Epithelial cell of proximal tubule (primary cell): Measurements from ENCODE around the gene LRBA. TPM values are rescaled to one million over a fixed set of nuclear protein-coding genes. Genes with fewer than 3 reads are reported as not detected.

ENCODE experiments used
- DNase-seq: peaks from one replicate; pipeline ENCODE4 v3.0.0-alpha.2; 2011; ENCODE audit warnings: low read depth
- H3K4me3 ChIP-seq: 2 replicates; pipeline ENCODE4 v1.5.1; 2011; ENCODE audit warnings: low read depth, mild to moderate bottlenecking, low read length
- CTCF ChIP-seq: conservative IDR thresholded peaks from 2 replicates; pipeline ENCODE4 v1.5.1; 2012; ENCODE audit warnings: low read depth, mild to moderate bottlenecking, low read length
- total RNA-seq: library from RNA; depleted of rRNA; stranded (reverse); fragments of >200 nt; gene quantifications from 2 replicates; pipeline ENCODE4 v1.2.3, GENCODE V29; 2015

Gene LRBA
- total RNA-seq, 1 donor from 2014 or later, result 58.9 TPM

GRCh38 chr4:150308824-150309472 is 706.1 kb downstream of the LRBA start:
- H3K4me3 ChIP-seq, result no peak overlapping the region
- no peak for DNase-seq
- no peak for TF ChIP-seq CTCF

GRCh38 chr4:150306719-150307118 is 708.4 kb downstream of the LRBA start:
- no peak overlapping the region for H3K4me3 ChIP-seq
- no peak for TF ChIP-seq CTCF
- DNase-seq, result no peak

GRCh38 chr4:150305995-150306394 is 709.1 kb downstream of the LRBA start:
- no peak overlapping the region for H3K4me3 ChIP-seq
- no peak for TF ChIP-seq CTCF
- no peak for DNase-seq

DNA sequence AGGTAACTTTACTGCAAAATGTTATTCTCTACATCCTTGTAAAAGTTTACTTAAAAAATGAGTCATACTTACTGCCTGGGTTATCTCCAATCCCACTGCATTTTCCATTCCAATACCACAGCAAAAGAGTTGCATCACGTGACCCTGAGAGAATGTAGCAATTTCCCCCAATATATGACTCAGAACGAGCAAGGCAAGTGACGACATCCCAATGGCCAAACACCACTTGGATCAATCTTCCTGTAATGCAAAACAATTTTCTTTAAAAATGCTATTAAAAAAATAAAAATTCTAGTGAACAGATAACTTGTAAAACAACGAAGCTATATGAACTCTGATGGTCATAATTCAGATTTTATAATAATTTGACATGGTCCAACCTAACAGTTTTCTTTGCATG is 712.5 kb downstream of the LRBA start:
- TF ChIP-seq CTCF, result no peak
- DNase-seq, result peak; percentile 91
- H3K4me3 ChIP-seq, result no peak overlapping the region

- no peak for TF ChIP-seq CTCF
- DNase-seq, result no peak
- no peak overlapping the region for H3K4me3 ChIP-seq
These were observed 715.3 kb downstream of the LRBA start for GRCh38 chr4:150299816-150300215.

GRCh38 chr4:150297861-150298474 is 717.1 kb downstream of the LRBA start:
- no peak for DNase-seq
- peak; percentile 79 for TF ChIP-seq CTCF
- H3K4me3 ChIP-seq, result no peak overlapping the region

GRCh38 chr4:150289881-150290280 is 725.2 kb downstream of the LRBA start:
- no peak for TF ChIP-seq CTCF
- H3K4me3 ChIP-seq, result no peak overlapping the region
- no peak for DNase-seq
